Measurements from ENCODE around the gene TOX2. TPM values are rescaled to one million over a fixed set of nuclear protein-coding genes. Genes with fewer than 3 reads are reported as not detected.

TOX2 gene
- total RNA-seq, 2 experiments from 2014 or later: 1.5 to 1.7 TPM

- CTCF ChIA-PET: no interaction called here
- intact Hi-C loops (cut with micrococcal nuclease): no loop called here
- no peak for TF ChIP-seq CTCF (IDR thresholded peaks at IDR 0.05)
- POLR2A ChIA-PET: interaction anchor here (0.8 kb wide), 1 partner anchor 88 kb away, joined by 3 read pairs; no protein-coding TSS in a partner anchor
- H3K4me3 Mint-ChIP-seq: no peak overlapping the region
- no peaks in the 10 kb centered on the region for H3K9me3 Mint-ChIP-seq
- H3K36me3 Mint-ChIP-seq (ENCODE audit: low read depth): no peaks in the 10 kb centered on the region
- H3K27ac Mint-ChIP-seq: no peak overlapping the region
- DNase-seq: no peak
- H3K4me1 Mint-ChIP-seq (ENCODE audit: low read depth): peaks cover 18% of the 10 kb centered on the region
- peaks cover 17% of the 10 kb centered on the region for H3K27me3 Mint-ChIP-seq
- ATAC-seq: no peak
These were observed 112.8 kb downstream of the TOX2 start for GRCh38 chr20:44027343-44028002.

GRCh38 chr20:44028003-44028730 lies 113.5 kb downstream of the TOX2 start:
- ATAC-seq (no peak), DNase-seq (no peak)
- Mint-ChIP-seq H3K36me3 (ENCODE audit: low read depth) (no peaks in the 10 kb centered on the region), H3K27me3 (peaks cover 17% of the 10 kb centered on the region), H3K4me1 (ENCODE audit: low read depth) (peaks cover 23% of the 10 kb centered on the region), H3K4me3 (no peak overlapping the region), H3K27ac (no peak overlapping the region), H3K9me3 (no peaks in the 10 kb centered on the region)
- TF ChIP-seq CTCF (IDR thresholded peaks at IDR 0.05): no peak
- intact Hi-C loops (cut with micrococcal nuclease): no loop called here
- ChIA-PET POLR2A (interaction anchor here (0.8 to 0.9 kb wide), 2 partner anchors 42 to 88 kb away, joined by 3 read pairs; no protein-coding TSS in a partner anchor), CTCF (interaction anchor here (0.9 kb wide), 1 partner anchor 28 kb away, joined by 3 read pairs; no protein-coding TSS in a partner anchor)

- DNase-seq (peak; percentile 61), ATAC-seq (peak; percentile 97)
- peaks cover 26% of the 10 kb centered on the region for H3K4me1 Mint-ChIP-seq (ENCODE audit: low read depth)
- TF ChIP-seq CTCF (IDR thresholded peaks at IDR 0.05): no peak
- ChIA-PET CTCF (interaction anchor here (0.9 to 1.2 kb wide), 2 partner anchors 9 to 27 kb away, joined by 3 read pairs; no protein-coding TSS in a partner anchor), POLR2A (interaction anchor here (0.9 kb wide), 1 partner anchor 41 kb away, joined by 3 read pairs; no protein-coding TSS in a partner anchor)
- H3K9me3 Mint-ChIP-seq: no peaks in the 10 kb centered on the region
- no peaks in the 10 kb centered on the region for H3K36me3 Mint-ChIP-seq (ENCODE audit: low read depth)
- H3K27ac Mint-ChIP-seq: peak overlapping the region; percentile 53
- intact Hi-C loops (cut with micrococcal nuclease): no loop called here
- H3K27me3 Mint-ChIP-seq: peaks cover 15% of the 10 kb centered on the region
- no peak overlapping the region for H3K4me3 Mint-ChIP-seq
These were observed 114.5 kb downstream of the TOX2 start for GRCh38 chr20:44028868-44029847.

GRCh38 chr20:44029848-44030230 lies 115.2 kb downstream of the TOX2 start:
- CTCF ChIA-PET: interaction anchor here (1.2 to 1.5 kb wide), 2 partner anchors 9 to 10 kb away, joined by 3 read pairs; no protein-coding TSS in a partner anchor
- H3K4me3 Mint-ChIP-seq: no peak overlapping the region
- no peak overlapping the region for H3K27ac Mint-ChIP-seq
- intact Hi-C loops (cut with micrococcal nuclease): no loop called here
- no peaks in the 10 kb centered on the region for H3K36me3 Mint-ChIP-seq (ENCODE audit: low read depth)
- H3K4me1 Mint-ChIP-seq (ENCODE audit: low read depth): peaks cover 28% of the 10 kb centered on the region
- no peak for TF ChIP-seq CTCF (IDR thresholded peaks at IDR 0.05)
- POLR2A ChIA-PET: no interaction called here
- no peak for ATAC-seq
- DNase-seq: no peak
- H3K27me3 Mint-ChIP-seq: peaks cover 17% of the 10 kb centered on the region
- peaks cover 1% of the 10 kb centered on the region for H3K9me3 Mint-ChIP-seq

All from activated CD8-positive, alpha-beta T cell treated with anti-CD3 and anti-CD28 coated beads for 36 hours (primary cell).